ENCODE data around the gene EFHD2.
"Not testable (repeated sequence)": the region's sequence is repeated elsewhere in the genome, so short reads cannot be mapped to it uniquely, and the experiment has no call there.

EFHD2 gene

GRCh38 chr1:15452866-15453571, 43.3 kb downstream of the EFHD2 start:
- no peak for DNase-seq (ENCODE audit: low read depth in 2 of 2)

GRCh38 chr1:15453734-15454133, 44.0 kb downstream of the EFHD2 start:
- no peak for DNase-seq (ENCODE audit: low read depth in 2 of 2)

GRCh38 chr1:15454256-15454655, 44.6 kb downstream of the EFHD2 start:
- DNase-seq (ENCODE audit: low read depth in 2 of 2), result no peak

- DNase-seq (ENCODE audit: low read depth in 2 of 2), result no peak
Measured at GRCh38 chr1:15455522-15455921, 45.8 kb downstream of the EFHD2 start.

- no peak for DNase-seq (ENCODE audit: low read depth in 2 of 2)
Measured at GRCh38 chr1:15456313-15456954, 46.7 kb downstream of the EFHD2 start, which contains the start of gene CELA2A. CELA2A (plus strand) TSS chr1:15456732; CDS start chr1:15456754, 22 bp downstream.

- DNase-seq (ENCODE audit: low read depth in 2 of 2), result no peak
Measured at GRCh38 chr1:15457585-15457984, 47.9 kb downstream of the EFHD2 start.

- DNase-seq (ENCODE audit: low read depth in 2 of 2), result not testable (repeated sequence)
Measured at GRCh38 chr1:15458388-15458787, 48.7 kb downstream of the EFHD2 start.

- no peak for DNase-seq (ENCODE audit: low read depth in 2 of 2)
Measured at GRCh38 chr1:15459771-15460707, 50.4 kb downstream of the EFHD2 start.

GRCh38 chr1:15460708-15461095, 51.0 kb downstream of the EFHD2 start:
- DNase-seq (ENCODE audit: low read depth in 2 of 2), result no peak

GRCh38 chr1:15463064-15463800, 53.5 kb downstream of the EFHD2 start:
- not testable (repeated sequence) for DNase-seq (ENCODE audit: low read depth in 2 of 2)

- DNase-seq (ENCODE audit: low read depth in 2 of 2), result not testable (repeated sequence)
Measured at GRCh38 chr1:15463926-15464322, 54.2 kb downstream of the EFHD2 start.

- no peak for DNase-seq (ENCODE audit: low read depth in 2 of 2)
Measured at GRCh38 chr1:15465674-15466073, 56.0 kb downstream of the EFHD2 start.

GRCh38 chr1:15466955-15467625, 57.4 kb downstream of the EFHD2 start:
- not testable (repeated sequence) for DNase-seq (ENCODE audit: low read depth in 2 of 2)

- DNase-seq (ENCODE audit: low read depth in 2 of 2), result no peak
Measured at GRCh38 chr1:15468145-15468544, 58.5 kb downstream of the EFHD2 start.

- DNase-seq (ENCODE audit: low read depth in 2 of 2), result no peak
Measured at GRCh38 chr1:15469361-15469760, 59.7 kb downstream of the EFHD2 start.

GRCh38 chr1:15469821-15470448, 60.2 kb downstream of the EFHD2 start:
- not testable (repeated sequence) for DNase-seq (ENCODE audit: low read depth in 2 of 2)

- not testable (repeated sequence) for DNase-seq (ENCODE audit: low read depth in 2 of 2)
Measured at GRCh38 chr1:15471067-15471466, 61.4 kb downstream of the EFHD2 start.

GRCh38 chr1:15471723-15472122, 62.0 kb downstream of the EFHD2 start:
- DNase-seq (ENCODE audit: low read depth in 2 of 2), result not testable (repeated sequence)

GRCh38 chr1:15472587-15472986, 62.9 kb downstream of the EFHD2 start:
- no peak for DNase-seq (ENCODE audit: low read depth in 2 of 2)

- no peak for DNase-seq (ENCODE audit: low read depth in 2 of 2)
Measured at GRCh38 chr1:15475752-15476314, 66.1 kb downstream of the EFHD2 start, which contains the start of gene CELA2B. CELA2B (plus strand) TSS chr1:15476104; CDS start chr1:15476126, 22 bp downstream.

Data from stimulated activated CD8-positive, alpha-beta memory T cell treated with anti-CD3 and anti-CD28 coated beads, Interleukin-15, amount 100 ng/mL, for 48 hours (primary cell).